ENCODE results near the gene IDS.

DNA sequence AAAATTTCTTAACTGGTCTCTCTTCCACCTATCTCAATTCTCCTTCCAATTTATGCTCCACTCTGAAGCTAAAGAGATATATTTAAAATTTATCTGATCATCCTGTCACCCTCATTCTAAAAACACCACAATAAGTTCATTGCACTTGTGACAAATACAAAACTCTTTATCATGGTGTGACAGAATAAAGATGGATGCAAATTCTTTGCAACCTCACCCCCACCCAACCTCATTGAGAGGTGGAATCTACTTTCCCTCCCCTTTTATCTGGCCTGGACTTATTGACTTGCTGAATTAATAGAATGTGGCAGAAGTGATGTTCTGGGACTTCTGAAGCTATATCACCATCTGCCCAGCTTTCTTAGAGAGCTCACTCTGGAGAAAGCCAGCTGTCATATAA, 46.5 kb downstream of the IDS start:
- TF ChIP-seq, protein P1, sequence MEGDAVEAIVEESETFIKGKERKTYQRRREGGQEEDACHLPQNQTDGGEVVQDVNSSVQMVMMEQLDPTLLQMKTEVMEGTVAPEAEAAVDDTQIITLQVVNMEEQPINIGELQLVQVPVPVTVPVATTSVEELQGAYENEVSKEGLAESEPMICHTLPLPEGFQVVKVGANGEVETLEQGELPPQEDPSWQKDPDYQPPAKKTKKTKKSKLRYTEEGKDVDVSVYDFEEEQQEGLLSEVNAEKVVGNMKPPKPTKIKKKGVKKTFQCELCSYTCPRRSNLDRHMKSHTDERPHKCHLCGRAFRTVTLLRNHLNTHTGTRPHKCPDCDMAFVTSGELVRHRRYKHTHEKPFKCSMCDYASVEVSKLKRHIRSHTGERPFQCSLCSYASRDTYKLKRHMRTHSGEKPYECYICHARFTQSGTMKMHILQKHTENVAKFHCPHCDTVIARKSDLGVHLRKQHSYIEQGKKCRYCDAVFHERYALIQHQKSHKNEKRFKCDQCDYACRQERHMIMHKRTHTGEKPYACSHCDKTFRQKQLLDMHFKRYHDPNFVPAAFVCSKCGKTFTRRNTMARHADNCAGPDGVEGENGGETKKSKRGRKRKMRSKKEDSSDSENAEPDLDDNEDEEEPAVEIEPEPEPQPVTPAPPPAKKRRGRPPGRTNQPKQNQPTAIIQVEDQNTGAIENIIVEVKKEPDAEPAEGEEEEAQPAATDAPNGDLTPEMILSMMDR (conservative IDR thresholded peaks at IDR 0.05; ENCODE audit: low read length): no peak
- no peak for TF ChIP-seq EZH2phosphoT487 (IDR thresholded peaks at IDR 0.05; ENCODE audit: borderline replicate concordance, low read depth, low read length)

Data from OCI-LY7 (cell line).